GM12872 (cell line): ENCODE measurements around the gene RIN3.

Experiments used
- TF ChIP-seq, protein P1 (sequence below): IDR thresholded peaks from 3 replicates; pipeline ENCODE4 v1.5.1; 2011; ENCODE audit warnings: low read depth, mild to moderate bottlenecking, low read length, moderate library complexity; ENCODE audit not compliant: insufficient read depth

Gene RIN3

DNA sequence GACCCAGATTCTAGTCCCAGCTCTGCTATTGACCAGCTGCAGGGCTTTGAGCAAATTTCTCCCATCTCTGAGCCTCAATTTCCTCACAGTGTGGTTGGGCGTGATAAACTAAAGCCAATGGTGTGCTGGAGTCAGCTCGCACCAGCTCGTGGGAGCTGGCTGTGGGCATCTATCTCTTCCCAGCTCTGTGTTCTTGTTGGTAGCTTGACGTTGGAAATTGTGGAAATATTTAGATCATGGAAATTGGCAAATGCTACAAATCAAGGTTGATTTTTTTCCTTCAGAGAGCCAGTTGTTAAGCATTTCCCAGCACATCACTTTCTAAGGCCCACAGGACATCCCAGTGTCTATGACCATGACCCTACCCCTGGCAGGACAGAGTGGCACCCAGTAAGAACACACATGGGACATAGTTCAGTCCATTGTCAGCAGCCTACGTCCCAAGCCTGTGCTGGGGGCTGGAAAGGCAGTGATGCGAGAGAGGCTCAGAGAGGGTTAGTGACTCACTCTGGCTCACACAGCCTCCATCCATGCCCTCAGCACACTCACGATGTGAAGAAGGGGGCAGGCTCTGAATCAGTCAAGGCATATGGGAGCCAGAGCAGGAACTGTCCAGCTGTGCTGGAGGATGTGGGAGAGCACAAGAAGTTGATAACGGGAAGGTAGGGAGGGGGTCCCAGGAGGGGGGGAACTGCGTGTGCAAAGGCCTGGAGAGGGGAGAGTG, 157.2 kb downstream of the RIN3 start:
- TF ChIP-seq, protein P1, sequence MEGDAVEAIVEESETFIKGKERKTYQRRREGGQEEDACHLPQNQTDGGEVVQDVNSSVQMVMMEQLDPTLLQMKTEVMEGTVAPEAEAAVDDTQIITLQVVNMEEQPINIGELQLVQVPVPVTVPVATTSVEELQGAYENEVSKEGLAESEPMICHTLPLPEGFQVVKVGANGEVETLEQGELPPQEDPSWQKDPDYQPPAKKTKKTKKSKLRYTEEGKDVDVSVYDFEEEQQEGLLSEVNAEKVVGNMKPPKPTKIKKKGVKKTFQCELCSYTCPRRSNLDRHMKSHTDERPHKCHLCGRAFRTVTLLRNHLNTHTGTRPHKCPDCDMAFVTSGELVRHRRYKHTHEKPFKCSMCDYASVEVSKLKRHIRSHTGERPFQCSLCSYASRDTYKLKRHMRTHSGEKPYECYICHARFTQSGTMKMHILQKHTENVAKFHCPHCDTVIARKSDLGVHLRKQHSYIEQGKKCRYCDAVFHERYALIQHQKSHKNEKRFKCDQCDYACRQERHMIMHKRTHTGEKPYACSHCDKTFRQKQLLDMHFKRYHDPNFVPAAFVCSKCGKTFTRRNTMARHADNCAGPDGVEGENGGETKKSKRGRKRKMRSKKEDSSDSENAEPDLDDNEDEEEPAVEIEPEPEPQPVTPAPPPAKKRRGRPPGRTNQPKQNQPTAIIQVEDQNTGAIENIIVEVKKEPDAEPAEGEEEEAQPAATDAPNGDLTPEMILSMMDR: no peak

DNA sequence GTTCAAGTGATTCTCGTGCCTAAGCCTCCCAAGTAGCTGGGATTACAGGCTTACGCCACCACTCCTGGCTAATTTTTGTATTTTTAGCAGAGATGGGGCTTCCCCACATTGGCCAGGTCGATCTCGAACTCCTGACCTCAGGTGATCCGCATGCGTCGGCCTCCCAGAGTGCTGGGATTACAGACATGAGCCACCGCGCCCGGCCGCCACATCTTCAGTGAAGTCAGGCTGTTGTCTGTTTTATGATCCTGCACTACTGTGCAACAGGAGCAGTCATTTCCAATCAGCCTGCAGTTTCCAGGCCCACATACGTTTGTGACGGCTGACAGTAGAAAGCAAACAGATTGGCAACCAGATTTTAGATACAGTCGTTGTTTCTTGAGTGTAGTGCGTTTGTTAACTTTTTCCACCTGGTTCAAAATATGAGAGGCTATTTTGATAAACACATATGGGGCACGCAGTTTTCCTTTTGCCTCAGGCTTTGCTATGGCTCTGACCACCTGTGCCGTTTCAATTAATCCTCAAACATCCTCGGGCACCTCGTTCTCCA, 160.1 kb downstream of the RIN3 start:
- TF ChIP-seq, protein P1: no peak

DNA sequence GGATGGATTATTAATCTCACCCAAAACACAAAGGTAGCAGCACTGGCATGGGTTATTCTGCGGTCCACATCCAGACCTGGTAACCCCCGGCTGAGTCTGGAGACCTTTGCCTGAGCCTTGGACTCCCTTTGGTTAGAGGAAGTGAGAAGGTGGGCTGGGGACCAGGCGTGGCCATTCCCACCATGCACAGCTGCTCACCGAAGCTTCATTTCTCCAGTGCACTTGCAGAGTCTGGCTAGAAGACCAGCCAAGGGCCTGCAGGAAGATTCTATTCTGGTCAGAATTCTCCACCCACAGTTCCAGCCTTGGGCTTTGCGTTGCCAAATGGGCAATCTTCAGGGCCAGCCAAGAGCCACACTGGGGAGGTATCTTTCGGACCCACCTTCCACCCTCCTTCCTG, 161.8 kb downstream of the RIN3 start:
- TF ChIP-seq, protein P1: 0 out of 3 replicates have a peak, but pooled peaks have one; percentile 14

DNA sequence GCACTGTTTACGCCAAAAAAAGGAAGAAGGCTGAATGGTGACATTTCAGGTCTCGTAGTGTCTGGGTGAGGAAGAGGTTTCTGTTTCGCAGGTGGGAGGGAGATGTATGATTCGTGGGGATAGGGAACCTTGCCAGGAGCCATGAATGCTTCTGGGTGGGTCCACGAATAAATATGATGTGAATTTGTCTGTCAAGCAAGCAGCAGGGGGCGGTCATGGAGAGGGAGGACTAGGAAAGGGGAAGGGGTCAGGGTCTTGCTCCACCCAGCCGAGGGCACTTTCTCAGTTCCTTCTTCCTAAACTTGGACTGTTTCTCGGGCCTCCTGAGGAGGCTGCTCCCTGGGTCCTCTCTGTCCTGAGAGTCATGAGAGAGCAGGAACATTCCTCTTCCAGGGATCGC, 162.4 kb downstream of the RIN3 start:
- TF ChIP-seq, protein P1: no peak

DNA sequence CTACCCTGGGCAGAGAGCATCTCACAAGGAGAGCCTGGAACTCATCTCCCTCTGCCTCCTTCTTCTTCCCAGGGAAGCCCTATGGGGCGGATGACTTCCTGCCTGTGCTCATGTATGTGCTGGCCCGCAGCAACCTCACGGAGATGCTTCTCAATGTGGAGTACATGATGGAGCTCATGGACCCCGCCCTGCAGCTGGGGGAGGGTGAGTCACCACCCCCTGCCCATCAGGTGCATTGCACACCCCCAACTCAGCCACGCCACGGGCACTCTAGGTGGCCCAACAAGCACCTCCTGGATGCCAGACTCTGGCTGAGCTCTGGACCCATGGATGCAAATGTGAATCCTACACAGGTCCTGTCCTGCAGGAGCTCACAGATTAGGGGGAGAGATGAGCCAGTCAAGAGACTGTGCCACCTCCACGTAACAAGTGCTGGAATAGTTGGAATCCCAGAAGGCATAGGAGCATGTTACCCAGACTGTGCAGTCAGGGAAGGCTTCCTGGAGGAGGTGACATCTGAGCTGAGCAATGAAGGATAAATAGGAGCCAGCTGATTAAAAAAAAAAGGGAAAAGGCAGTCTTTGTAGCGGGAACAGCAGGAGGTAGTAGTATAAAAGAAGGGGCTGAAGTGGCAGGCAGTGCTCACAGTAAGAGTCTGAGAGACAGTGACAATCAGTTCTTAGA, 163.0 kb downstream of the RIN3 start:
- TF ChIP-seq, protein P1: no peak

DNA sequence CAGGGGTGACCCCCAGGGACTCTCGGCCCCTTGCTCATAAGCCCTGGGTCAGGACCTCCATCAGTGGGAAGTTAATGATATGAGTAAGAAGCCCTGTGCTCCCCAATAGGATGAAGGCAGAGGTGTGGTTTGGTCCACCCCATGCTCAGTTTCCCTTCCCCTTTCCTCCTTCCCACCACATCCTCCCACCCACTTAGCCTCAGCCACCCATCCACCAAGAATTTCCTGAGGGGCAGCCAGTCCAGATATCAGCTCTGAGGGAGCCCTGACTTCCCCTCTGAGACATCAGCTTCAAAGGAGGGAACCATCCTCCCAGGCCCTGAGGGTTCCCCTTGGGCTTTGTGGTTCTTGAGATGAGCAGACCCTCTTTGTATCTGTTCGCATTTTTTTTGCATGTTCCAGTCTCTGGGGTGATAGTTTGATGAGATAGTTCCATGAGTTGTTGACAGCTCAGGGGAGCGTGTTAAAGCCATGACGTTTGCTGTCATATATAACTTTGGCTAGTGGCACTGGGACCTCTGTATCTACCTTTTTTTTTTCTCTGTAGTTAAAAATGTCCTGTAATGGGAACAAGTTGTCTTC, 163.6 kb downstream of the RIN3 start:
- TF ChIP-seq, protein P1: no peak

DNA sequence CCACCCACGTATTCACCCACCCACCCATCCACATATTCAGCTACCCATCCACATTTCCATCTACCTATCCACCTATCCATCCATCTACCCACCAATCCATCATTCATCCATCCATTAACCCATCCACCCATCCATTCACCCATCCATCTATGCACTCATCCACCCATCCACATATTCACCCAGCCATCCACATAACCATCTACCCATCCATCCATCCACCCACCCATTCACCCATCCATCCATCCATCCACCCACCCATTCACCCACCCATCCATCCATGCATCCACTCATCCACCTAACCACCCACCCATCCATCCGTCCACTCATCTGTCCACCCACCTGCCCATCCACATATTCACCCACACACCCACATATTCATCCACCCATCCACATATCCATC, 164.4 kb downstream of the RIN3 start:
- TF ChIP-seq, protein P1: no peak
